Activated CD4-positive, alpha-beta T cell treated with anti-CD3 and anti-CD28 coated beads for 1 hour (primary cell): ENCODE results near the gene EXO5.
"Not testable (repeated sequence)": the region's sequence is repeated elsewhere in the genome, so short reads cannot be mapped to it uniquely, and the experiment has no call there.

Experiments
- DNase-seq: peaks from one replicate; pipeline ENCODE4 v3.0.0-alpha.2; 2020

The EXO5 gene, protein sequence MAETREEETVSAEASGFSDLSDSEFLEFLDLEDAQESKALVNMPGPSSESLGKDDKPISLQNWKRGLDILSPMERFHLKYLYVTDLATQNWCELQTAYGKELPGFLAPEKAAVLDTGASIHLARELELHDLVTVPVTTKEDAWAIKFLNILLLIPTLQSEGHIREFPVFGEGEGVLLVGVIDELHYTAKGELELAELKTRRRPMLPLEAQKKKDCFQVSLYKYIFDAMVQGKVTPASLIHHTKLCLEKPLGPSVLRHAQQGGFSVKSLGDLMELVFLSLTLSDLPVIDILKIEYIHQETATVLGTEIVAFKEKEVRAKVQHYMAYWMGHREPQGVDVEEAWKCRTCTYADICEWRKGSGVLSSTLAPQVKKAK

DNA sequence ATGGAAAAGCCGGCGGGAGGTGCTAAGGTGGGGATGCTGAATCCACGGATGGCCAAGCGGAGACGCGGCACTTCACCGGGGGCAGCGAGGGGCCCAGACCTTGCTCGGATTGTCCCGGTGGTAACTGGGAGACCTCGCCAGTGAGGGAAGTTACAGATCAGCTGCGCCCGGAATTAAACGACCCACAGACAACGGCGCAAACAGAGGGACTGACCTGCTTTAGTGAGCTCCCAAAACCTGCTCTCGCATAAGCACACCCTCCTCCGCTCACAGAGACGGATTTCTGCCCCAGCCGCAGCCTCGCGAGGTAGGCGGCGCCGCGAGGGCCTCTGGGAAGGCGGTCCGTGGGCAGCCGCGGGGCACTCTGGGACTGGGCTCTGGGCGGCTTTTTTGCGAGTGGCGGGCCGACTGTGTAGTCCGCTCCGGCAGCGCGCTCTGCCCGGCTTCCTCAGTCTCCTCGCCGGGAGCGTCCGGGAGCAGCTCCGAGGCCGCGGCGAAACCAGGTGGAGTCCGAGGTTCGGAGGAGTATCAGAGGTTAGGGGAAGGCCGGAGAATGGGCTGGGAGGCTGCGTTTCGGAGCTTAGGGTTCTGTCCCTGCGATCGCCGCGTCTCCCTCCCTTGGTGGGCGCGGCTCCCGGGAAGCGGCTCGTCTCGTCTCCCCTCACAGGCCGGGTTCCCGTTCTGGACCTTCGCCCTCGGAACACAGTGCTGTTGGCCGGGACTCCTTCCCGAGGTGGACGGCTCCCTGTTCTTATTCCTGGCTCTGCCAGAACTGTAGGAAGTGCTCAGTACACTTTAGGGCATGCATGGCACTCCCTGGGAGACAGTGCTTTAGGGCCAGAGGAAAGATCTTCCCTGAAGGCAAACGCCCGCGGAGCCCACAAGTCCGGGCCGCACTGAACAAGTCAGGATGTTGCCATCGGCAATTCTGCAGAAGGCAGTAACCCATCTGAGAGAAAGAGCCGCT lies at the start of gene EXO5:
EXO5 (plus strand) TSS at position 393 of the 967 bp plus-strand sequence. CDS start 5,778 bp downstream, outside the sequence.
- DNase-seq, result peak; percentile 77

DNA sequence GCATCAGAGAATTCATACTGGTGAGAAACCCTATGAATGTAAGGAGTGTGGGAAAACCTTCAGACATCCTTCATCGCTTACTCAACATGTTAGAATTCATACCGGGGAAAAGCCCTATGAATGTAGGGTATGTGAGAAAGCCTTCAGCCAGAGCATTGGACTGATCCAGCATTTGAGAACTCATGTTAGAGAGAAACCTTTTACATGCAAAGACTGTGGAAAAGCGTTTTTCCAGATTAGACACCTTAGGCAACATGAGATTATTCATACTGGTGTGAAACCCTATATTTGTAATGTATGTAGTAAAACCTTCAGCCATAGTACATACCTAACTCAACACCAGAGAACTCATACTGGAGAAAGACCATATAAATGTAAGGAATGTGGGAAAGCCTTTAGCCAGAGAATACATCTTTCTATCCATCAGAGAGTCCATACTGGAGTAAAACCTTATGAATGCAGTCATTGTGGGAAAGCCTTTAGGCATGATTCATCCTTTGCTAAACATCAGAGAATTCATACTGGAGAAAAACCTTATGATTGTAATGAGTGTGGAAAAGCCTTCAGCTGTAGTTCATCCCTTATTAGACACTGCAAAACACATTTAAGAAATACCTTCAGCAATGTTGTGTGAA lies 45.5 kb upstream of the EXO5 start:
- no peak for DNase-seq

DNA sequence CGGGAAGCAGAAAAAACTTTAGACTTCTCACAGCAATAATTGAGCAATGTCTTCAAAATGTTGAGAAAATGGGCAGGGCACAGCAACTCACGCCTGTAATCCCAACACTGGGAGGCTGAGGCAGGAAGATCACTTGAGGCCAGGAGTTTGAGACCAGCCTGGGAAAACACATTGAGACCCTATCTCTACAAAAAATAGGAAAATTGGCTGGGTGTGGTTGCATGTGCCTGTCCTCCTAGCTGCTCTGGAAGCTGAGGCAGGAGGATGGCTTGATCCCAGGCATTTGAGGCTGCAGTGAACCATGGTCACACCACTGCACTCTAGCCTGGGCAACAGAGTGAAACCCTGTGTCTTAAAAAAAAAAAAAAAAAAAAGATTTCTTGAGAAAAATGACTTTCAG lies 39.2 kb upstream of the EXO5 start:
- no peak for DNase-seq

DNA sequence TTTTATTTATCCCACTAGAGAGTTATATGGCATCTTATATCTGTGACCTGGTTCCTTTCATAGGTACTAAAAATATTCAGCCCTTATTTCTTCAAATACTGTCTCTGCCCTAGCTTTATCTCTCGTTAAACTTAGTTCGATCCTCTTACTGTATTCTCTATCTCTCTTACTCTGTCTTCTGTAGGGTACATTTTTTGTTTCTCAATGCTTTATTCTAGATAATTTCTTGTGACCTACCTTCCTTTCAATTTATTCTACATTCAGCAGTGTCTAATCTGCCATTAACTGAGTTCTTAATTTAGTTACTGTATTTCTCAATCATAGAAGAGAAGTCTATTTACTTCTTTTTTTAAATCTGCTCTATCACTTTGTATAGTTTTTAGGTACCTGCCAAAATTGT lies 33.3 kb upstream of the EXO5 start:
- no peak for DNase-seq

DNA sequence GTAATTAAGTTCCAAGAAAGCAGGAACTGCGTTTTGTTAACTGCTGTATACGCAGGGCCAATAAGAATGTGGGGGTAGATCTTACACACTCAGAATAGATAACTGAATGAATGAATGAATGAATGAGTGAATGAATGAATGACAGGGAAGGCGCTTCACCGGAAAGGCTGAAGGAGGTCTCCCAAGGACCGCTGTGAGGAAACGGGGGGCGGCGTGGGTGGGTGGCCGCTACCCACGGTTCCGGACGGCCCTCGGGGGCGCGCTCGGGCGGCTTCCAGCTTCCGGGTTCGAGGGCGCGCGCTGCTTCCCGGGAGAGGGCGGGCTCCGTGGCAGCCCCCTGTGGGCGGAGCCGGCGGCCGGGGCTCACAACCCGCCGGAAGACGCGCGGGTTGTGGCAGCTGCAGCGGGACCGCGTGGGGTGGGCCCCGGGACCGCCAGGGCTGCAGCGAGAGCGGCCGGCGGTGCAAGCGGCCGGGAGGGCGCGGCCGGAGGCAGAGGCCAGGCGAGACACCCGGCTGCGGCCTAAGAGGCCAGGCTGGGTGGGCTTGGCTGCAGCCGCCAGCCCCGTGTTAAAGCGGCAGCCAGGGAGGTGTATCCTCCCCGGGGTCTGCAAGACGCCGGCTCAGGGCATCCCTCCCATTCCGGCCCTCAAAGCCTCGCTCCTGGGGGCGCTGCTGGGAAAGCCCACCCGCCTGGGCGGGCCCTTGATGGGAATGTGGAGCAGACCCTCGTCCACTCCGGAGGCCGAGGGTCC lies 31.5 kb upstream of the EXO5 start, which contains the start of gene ZFP69:
ZFP69 (plus strand) TSS at position 367 of the 754 bp plus-strand sequence. CDS start 2,072 bp downstream, outside the sequence.
- peak; percentile 48 for DNase-seq

DNA sequence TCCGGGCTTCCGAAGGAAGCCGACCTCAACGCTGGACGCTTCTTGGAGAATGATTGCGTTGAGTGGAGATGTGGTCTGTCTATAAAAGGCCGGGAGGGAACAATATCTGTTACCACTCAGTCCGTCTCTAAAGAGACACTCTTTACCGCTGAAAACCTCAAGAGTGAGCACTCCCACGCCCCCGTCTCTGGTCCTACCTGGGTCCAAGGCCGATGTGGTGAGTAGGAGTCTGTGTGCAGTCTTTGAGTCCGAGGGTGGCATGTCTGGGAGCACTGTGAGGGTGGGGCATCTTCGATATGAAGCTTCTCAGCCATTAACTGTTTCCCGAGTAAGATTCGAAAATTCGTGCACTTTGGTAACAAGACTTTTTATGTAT lies 30.9 kb upstream of the EXO5 start:
- DNase-seq, result no peak

DNA sequence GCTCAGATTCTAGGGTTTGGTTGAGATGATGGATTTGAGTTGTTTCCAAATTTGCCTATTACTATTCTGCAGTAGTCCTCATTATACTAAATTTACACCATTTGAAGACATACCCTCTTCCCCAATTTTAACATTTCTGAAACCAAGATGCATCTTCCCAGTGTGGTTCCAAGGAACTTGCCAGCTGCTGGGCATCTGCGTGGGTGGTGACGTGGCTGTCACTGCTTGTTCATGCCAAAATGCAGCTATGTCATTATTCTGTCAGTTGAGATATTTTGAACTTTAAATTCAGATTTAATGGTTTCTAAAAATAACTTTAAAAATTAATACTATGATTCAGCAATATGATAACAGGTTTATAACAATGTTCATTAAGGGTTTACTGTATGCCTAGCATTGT lies 30.3 kb upstream of the EXO5 start:
- DNase-seq, result no peak

DNA sequence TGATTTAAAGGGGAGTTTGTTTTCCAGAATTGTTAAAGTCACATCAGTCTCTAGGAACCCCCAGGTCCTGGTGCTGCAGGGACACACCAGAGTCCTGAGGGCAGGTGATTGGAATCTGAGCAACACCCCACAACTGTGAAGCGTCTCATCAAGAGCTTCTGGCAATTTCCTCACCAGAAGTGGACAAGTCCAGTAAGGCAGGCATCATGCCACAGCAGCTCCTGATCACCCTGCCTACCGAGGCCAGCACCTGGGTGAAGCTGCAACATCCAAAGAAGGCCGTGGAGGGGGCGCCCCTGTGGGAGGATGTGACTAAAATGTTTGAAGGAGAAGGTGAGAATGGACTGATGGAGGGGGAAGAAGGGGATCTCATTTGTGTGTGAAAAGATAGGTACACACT lies 29.4 kb upstream of the EXO5 start:
- DNase-seq, result no peak

DNA sequence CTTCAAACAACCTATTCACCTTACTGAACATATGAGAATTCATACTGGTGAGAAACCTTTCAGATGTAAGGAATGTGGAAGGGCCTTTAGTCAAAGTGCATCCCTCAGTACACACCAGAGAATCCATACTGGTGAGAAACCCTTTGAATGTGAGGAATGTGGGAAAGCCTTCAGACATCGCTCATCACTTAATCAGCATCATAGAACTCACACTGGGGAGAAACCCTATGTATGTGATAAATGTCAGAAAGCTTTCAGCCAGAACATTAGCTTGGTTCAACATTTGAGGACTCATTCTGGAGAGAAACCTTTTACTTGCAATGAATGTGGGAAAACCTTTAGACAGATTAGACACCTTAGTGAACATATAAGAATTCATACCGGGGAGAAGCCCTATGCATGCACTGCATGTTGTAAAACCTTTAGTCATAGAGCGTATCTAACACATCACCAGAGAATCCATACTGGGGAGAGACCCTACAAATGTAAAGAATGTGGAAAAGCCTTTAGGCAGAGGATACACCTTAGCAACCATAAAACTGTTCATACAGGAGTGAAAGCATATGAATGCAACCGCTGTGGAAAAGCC lies 13.2 kb upstream of the EXO5 start:
- DNase-seq, result no peak

DNA sequence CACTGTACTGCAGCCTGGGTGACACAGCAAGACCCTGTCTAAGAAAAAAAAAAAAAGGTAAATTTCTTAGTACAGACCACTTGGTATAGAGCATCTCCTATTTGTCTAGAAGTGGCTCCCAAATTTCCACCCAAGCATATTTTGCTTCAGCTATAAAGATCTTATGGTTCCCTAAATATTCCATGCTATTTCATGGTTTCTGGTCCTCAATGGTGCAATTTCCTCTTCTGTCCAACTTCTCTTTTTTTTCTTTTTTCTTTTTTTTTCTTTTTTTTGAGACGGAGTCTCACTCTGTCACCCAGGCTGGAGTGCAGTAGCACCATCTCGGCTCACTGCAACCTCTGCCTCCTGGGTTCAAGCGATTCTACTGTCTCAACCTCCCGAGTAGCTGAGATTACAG lies 5.9 kb upstream of the EXO5 start:
- DNase-seq, result not testable (repeated sequence)

DNA sequence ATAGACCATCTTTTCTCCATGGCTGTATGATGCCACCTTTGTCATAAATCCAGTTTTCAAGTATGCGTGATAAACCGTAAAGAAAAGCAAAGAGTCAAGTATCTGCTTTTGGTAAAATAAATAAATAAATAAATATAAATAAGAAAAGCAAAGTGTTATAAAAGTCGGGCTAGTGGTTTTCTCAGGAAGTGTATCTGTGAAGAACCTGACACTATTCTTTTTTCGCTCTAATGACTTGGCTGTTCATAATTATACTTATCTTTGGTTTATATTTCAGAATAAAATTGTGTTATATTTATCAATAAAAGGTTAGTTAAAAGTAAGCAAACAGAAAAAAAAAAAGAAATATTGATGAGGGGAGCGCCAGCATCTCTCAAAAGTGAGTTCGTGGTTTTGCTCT lies 594 bp upstream of the EXO5 start:
- DNase-seq, result no peak

DNA sequence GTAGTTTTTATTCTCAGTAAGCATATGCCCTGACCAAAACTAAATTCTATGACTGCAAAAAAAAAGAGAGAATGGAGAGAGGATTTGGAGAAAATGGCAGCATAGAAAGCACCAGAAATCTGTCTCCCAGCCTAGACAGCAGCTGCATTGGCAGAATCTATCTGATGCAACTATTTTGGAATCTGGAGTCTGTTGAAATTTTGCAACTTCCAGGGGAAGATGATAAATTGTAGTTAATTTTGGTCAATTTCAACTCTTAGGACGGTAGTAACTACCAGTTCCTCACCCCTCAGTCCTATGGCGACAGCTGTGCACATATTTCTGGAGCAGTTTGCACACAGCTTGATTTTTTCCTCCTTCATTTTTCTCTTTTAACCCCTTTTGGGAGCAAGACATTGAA lies 10.9 kb downstream of the EXO5 start:
- DNase-seq, result no peak

DNA sequence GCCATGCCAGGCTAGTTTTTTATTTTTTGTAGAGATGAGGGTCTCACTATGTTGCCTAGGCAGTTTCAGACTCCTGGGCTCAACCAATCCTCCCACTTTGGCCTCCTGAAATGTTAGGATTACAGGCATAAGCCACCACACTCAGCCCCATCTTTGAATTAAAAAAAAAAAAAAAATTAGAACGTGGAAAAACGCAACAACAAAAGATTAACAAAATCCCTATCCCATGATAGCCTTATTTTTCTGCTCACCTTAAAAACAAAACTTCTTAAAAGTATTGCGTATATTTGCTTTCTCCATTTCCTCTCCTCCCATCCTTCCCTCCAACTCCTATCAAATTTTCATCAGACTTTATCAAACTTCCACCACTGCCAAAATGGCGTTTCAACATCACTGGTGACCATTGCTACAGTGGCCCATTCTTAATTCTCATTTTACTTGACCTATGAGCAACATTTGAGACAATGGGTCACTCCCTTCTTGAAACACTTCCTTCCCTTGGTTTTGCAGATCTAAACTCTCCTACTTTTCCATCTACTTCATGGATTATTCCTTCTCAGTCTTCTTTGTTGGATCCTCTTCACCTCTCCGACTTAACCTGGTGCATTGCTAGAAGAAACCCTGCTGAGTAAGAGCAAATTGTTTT lies 22.3 kb downstream of the EXO5 start:
- DNase-seq, result no peak

DNA sequence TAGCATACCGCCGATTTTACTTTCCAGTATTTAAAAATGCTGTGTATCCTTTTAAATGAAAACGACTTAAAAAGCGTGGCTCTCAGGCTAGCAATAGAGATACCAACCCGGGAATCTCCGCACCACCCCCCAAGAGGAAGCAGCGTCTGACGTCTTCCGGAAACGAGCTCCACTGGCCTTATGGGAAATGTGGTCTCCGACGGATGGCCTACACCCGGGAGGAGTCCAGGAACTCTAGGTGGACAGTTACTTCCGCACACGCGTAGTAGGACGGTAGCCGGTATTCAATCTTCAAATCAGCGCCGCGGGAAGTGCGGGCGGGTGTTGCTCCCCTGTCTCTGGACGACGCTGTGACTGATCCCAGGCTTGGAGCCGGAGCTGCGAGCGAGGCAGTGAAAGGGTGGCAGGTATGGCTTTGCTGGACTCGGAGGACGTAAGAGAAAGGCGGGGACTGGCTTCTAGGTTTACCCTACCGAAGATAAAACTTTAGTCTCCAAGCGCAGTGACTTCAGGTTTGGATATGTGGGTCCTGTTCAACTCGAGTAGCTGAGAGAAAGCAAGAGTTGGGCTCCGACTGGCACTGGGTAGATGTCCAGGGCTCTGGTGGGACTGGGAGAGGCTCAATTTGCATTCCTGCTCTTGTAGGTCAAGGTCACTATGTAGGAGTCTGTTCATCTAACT lies 23.0 kb downstream of the EXO5 start, which contains the start of gene ZNF684:
ZNF684 (plus strand) TSS at position 257 of the 681 bp plus-strand sequence. CDS start 1,530 bp downstream, outside the sequence.
- DNase-seq, result peak; percentile 75

DNA sequence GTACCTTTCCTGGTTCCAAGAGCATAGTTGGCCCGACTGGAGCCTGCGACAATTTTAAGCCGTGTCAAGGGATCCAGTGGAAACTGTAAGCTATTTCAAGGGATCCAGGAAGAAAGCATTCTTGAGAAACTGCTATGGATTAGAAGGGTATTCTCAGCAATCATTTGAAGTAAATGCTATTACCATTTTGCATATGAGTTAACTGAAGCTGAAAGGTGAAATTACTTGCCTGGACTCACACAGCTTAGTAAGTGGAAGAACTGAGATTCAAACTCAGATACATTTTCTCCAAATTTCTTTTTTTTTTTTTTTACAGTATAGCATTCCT lies 23.5 kb downstream of the EXO5 start:
- no peak for DNase-seq

DNA sequence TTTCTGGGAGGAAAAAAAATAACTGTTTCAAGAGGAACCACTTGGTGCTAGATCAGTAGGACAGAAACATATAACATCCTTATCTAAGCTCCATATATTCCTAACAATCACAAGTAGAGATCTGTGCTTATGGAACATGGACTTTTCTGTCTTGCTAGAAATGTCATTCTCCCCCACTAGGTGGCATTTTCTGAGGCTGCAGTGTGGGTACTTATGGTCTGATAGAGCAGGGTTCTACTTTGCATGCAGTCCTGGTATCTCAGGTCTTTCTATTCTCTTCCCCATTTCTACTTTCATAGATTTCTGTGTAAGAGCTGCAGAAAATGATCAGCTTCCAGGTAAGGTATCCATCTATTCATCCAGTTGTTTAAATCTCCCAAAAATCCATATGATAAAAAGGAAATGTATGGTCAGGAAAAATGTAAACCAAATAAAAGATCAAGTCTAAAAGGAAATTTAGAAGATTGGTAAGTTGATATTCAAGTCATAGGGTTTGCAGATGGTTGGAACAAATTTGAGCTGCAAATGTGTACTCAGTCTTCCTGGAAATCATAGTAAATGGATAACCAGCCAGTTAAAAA lies 24.4 kb downstream of the EXO5 start:
- no peak for DNase-seq

DNA sequence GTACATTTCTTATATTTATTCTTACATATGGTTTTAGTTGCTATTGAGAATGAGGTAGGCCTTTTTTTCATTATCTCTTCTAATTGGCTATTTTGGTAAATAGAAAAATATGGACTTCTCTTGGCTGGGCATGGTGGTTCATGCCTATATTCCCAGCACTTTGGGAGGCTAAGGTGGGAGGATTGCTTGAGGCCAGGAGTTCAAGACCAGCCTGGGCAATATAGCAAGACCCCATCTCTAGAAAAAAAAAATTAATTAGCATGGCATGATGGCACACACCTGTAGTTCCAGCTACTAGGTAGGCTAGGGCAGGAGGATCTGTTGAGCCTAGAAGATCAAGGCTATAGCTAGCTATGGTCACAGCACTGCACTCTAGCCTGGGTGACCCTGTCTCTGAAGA lies 26.0 kb downstream of the EXO5 start:
- DNase-seq, result no peak

DNA sequence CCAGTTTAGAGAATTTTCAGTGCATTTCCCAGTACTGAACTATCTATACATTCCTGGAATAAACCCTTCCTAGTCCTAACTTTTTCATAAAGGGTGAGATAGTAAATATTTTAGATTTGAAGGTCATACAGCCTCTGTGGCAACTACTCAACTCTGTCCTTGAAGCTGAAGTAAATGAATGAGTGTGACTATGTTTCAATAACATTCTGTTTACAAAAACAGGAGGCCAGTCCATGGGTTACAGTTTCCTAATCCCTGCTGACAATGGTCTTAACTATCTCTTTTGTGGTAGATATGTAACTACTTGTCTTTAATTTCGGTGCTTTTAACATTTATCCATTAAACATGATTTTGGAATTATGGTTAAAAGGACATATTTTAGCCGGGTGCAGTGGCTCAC lies 27.2 kb downstream of the EXO5 start:
- no peak for DNase-seq

DNA sequence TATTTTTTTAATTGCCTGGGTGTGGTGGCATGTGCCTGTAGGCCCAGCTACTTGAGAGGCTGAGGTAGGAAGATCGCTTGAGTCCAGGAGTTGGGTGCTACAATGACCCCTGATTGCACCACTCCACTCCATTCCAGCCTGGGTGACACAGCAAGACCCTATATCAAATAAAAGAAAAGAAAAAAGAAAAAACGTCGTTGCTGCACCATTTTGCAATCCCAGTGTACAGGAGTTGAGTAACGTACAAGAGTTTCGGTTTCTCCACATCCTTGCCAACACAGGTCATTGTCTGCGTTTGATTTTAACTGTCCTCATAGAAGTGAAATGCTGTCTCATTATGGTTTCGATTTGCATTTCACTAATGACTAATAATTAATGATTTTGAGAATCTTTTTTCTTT lies 30.8 kb downstream of the EXO5 start:
- DNase-seq, result no peak

DNA sequence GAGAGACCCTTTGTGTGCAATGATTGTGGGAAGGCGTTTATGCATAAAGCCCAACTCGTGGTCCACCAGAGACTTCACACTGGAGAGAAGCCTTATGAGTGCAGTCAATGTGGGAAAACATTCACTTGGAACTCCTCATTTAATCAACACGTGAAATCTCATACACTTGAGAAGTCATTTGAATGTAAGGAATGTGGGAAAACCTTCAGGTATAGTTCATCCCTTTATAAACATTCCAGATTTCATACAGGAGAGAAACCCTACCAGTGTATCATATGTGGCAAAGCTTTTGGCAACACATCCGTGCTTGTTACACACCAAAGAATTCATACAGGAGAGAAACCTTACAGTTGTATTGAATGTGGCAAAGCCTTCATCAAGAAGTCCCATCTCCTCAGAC lies 38.4 kb downstream of the EXO5 start:
- DNase-seq, result no peak

DNA sequence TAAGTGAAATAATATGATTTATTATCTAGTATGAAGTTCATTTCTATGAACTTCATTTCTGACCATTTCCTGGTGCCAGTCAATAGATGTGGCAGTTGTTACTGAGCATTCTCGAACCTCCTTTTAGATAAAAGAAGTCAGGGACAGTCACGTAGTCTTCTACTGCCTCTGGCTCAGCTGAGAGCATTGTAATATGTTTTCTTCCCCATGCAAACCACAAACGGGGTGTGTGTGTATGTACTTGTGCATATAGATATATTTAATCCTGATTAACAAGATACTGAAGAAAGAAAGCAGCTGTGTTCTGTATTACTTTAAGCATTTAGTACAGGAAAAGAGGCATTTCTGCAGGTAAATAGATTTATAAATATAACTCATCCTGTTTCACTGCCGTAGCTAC lies 44.5 kb downstream of the EXO5 start:
- no peak for DNase-seq
